HCT116 (cell line): ENCODE data around the gene TXNL4B. TPM values are rescaled to one million over a fixed set of nuclear protein-coding genes. Genes with fewer than 3 reads are reported as not detected.
"Not testable (repeated sequence)": the region's sequence is repeated elsewhere in the genome, so short reads cannot be mapped to it uniquely, and the experiment has no call there.

Source experiments
- ATAC-seq: fragments of 200-7000 bp; cut with Tn5 transposase; 2 replicates; pipeline ENCODE4 v1.9.1; 2020; ENCODE audit warnings: mild to moderate bottlenecking, moderate library complexity
- BruUV-seq: library from RNA; stranded (reverse); fragments of 400-500 nt; replicated peaks from 2 replicates; lab custom pipeline; 2021; lab: Mats Ljungman, UMichigan
- CTCF ChIA-PET: fragments of 300-600 bp; sonication (Branson Sonifier 250); formaldehyde crosslinking; loops from one replicate; lab custom pipeline; 2021; ENCODE audit warnings: antibody characterized with exemption; lab: Charles Lee
- POLR2A ChIA-PET: fragments of 300-600, 350-600 bp; sonication (Branson Sonifier 250); formaldehyde crosslinking; loops from one replicate; lab custom pipeline; 2021; ENCODE audit warnings: antibody characterized with exemption; lab: Charles Lee
- RAD21 ChIA-PET, 2 experiments: fragments of 300-600 bp; sonication (Branson Sonifier 250); formaldehyde crosslinking; loops; one replicate each; lab custom pipeline; 2023; ENCODE audit warnings: low total read pairs in 2 of 2; ENCODE audit not compliant: uncharacterized antibody in 2 of 2, unreplicated experiment in 2 of 2, low non-redundant PET in 1 of 2; lab: Charles Lee
- DNase-seq: peaks from one replicate; pipeline ENCODE4 v3.0.0-alpha.2; 2010; ENCODE audit warnings: low read depth, low spot score
- H2AFZ ChIP-seq: fragments of 200-600 bp; shearing (Covaris generic), sonication (generic); 2 replicates; pipeline ENCODE4 v1.6.1; 2017; ENCODE audit warnings: low read depth, mixed run types, mixed read lengths, antibody characterized with exemption, low read length; ENCODE audit not compliant: poor library complexity, severe bottlenecking
- H3K27ac ChIP-seq: 2 replicates; pipeline ENCODE4 v1.5.1; 2012; ENCODE audit warnings: low read depth, low read length
- H3K27me3 ChIP-seq: fragments of 200-600 bp; sonication (generic); 2 replicates; pipeline ENCODE4 v1.6.1; 2016; ENCODE audit warnings: mixed run types, low read length, mixed read lengths; ENCODE audit not compliant: insufficient read depth
- H3K36me3 ChIP-seq, 2 experiments: fragments of 200-500 bp in 1 of 2; fragments of 200-600 bp in 1 of 2; sonication (Bioruptor generic) in 1 of 2; sonication (generic) in 1 of 2; 2 replicates each; pipeline versions ENCODE4 v1.5.1 to v1.6.1; 2014 to 2016; ENCODE audit warnings: low read length in 2 of 2, inconsistent platforms in 1 of 2, mixed read lengths in 1 of 2, mixed run types in 1 of 2; ENCODE audit not compliant: insufficient read depth in 2 of 2, control insufficient read depth in 1 of 2
- H3K4me1 ChIP-seq, 2 experiments: fragments of 200-600 bp in 1 of 2; sonication (generic) in 1 of 2; 2 replicates each; pipeline versions ENCODE4 v1.5.1 to v1.6.1; 2012 to 2017; ENCODE audit warnings: low read length in 2 of 2, inconsistent platforms in 1 of 2, mild to moderate bottlenecking in 1 of 2, mixed read lengths in 1 of 2, mixed run types in 1 of 2, moderate library complexity in 1 of 2; ENCODE audit not compliant: insufficient read depth in 2 of 2, control insufficient read depth in 1 of 2
- H3K4me2 ChIP-seq: fragments of 200-600 bp; sonication (generic); 2 replicates; pipeline ENCODE4 v1.6.1; 2017; ENCODE audit warnings: mixed run types, low read length, mixed read lengths
- H3K4me3 ChIP-seq, 2 experiments: fragments of 200-600 bp in 1 of 2; sonication (generic) in 1 of 2; replicated peaks in 1 of 2; 2 replicates each; pipeline ENCODE4 v1.5.1; 2011 to 2016; ENCODE audit warnings: low read length in 2 of 2, control low read depth in 1 of 2, low read depth in 1 of 2, mild to moderate bottlenecking in 1 of 2, mixed read lengths in 1 of 2, mixed run types in 1 of 2
- H3K79me2 ChIP-seq: fragments of 200-600 bp; sonication (generic); 2 replicates; pipeline ENCODE4 v1.6.1; 2017; ENCODE audit warnings: mild to moderate bottlenecking, mixed run types, low read length, moderate library complexity, mixed read lengths; ENCODE audit not compliant: insufficient read depth
- H3K9ac ChIP-seq: fragments of 200-600 bp; sonication (generic); 2 replicates; pipeline ENCODE4 v1.6.1; 2016; ENCODE audit warnings: low read length, mixed read lengths
- H3K9me2 ChIP-seq: fragments of 200-600 bp; sonication (generic), shearing (Covaris generic); 2 replicates; pipeline ENCODE4 v1.6.1; 2017; ENCODE audit warnings: mixed run types, mild to moderate bottlenecking, moderate library complexity; ENCODE audit not compliant: insufficient read depth
- H3K9me3 ChIP-seq, 2 experiments: fragments of 200-500 bp in 1 of 2; fragments of 200-600 bp in 1 of 2; sonication (Bioruptor generic) in 1 of 2; sonication (generic) in 1 of 2; 2 replicates each; pipeline ENCODE4 v1.6.1; 2014 to 2017; ENCODE audit warnings: low read length in 2 of 2, mixed read lengths in 2 of 2, inconsistent platforms in 1 of 2, low read depth in 1 of 2, mild to moderate bottlenecking in 1 of 2, mixed run types in 1 of 2, moderate library complexity in 1 of 2; ENCODE audit not compliant: control insufficient read depth in 1 of 2, insufficient read depth in 1 of 2
- H4K20me1 ChIP-seq: fragments of 200-600 bp; sonication (generic), shearing (Covaris generic); 2 replicates; pipeline ENCODE4 v1.6.1; 2017; ENCODE audit warnings: mixed run types, mild to moderate bottlenecking, moderate library complexity; ENCODE audit not compliant: insufficient read depth
- CEBPB ChIP-seq: IDR thresholded peaks from 2 replicates; pipeline ENCODE4 v1.6.1; 2012; ENCODE audit warnings: low read depth
- EGR1 ChIP-seq: IDR thresholded peaks from 2 replicates; pipeline ENCODE4 v1.6.1; 2012; ENCODE audit warnings: low read depth
- JUND ChIP-seq: IDR thresholded peaks from 2 replicates; pipeline ENCODE4 v1.6.1; 2012
- RAD21 ChIP-seq: IDR thresholded peaks from 2 replicates; pipeline ENCODE4 v1.6.1; 2012; ENCODE audit warnings: low read depth, mild to moderate bottlenecking
- SRF ChIP-seq: IDR thresholded peaks from 2 replicates; pipeline ENCODE4 v1.6.1; 2012; ENCODE audit warnings: low read depth
- YY1 ChIP-seq: IDR thresholded peaks from 2 replicates; pipeline ENCODE4 v1.6.1; 2011; ENCODE audit warnings: low read length, low read depth, moderate library complexity, mild to moderate bottlenecking; ENCODE audit not compliant: insufficient replicate concordance; ENCODE audit errors: extremely low read depth
- intact Hi-C: fragments of 100-400 bp; cut with micrococcal nuclease; formaldehyde crosslinking; loops from 2 replicates; pipeline ENCODE4 v1.10.0; 2022
- total RNA-seq: library from RNA; stranded (reverse); gene quantifications from one replicate; pipeline ENCODE4 v1.2.1, GENCODE V29; 2021; ENCODE audit not compliant: unreplicated experiment
- TF ChIP-seq, protein P1 (sequence below), 3 experiments: fragments of 200-600 bp in 1 of 3; sonication (generic) in 1 of 3; IDR thresholded peaks in 2 of 3; conservative IDR thresholded peaks in 1 of 3; 2 replicates each; pipeline ENCODE4 v1.5.1; 2012 to 2017; ENCODE audit warnings: low read depth in 2 of 3, low read length in 2 of 3, antibody characterized with exemption in 1 of 3, borderline replicate concordance in 1 of 3, control low read depth in 1 of 3, mild to moderate bottlenecking in 1 of 3, mixed read lengths in 1 of 3, mixed run types in 1 of 3, moderate library complexity in 1 of 3; ENCODE audit not compliant: insufficient read depth in 1 of 3
- TF ChIP-seq, protein P2 (sequence below): IDR thresholded peaks from 2 replicates; pipeline ENCODE4 v1.6.1; 2012
- TF ChIP-seq, protein P3 (sequence below): IDR thresholded peaks from 2 replicates; pipeline ENCODE4 v1.6.1; 2012
- TF ChIP-seq, protein P4 (sequence below): IDR thresholded peaks from 2 replicates; pipeline ENCODE4 v1.6.1; 2011; ENCODE audit warnings: mild to moderate bottlenecking, low read length, moderate library complexity; ENCODE audit not compliant: insufficient replicate concordance; ENCODE audit errors: extremely low read depth
- TF ChIP-seq, protein P5 (sequence below): IDR thresholded peaks from 2 replicates; pipeline ENCODE4 v1.6.1; 2012; ENCODE audit warnings: low read depth

The TXNL4B gene
- total RNA-seq, 1 experiment from 2014 or later = 15.5 TPM

DNA sequence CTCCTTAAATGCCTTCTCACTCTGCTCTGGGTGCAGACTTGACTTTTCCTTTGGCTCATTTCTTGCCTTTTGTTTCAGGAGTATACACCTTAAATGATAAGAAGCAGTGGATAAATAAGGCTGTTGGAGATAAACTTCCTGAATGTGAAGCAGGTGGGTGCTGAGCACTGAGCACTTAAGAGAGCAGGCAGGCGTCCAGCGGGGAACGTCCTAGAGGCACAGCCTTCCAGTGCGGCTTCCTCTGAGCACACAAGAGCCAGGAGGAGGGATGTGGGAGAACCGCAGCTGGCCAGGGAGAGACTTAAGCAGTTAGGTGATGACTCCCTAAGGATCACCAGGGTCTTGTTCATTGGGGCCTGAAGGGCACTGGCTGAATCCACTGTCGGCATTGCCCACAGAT lies 18.4 kb downstream of the TXNL4B start:
- H3K9ac ChIP-seq, H3K9me3 ChIP-seq, H3K36me3 ChIP-seq, H3K4me2 ChIP-seq, H3K79me2 ChIP-seq, H3K4me1 ChIP-seq, POLR2A ChIA-PET, H3K4me3 ChIP-seq, intact Hi-C loops, H2AFZ ChIP-seq, CTCF ChIA-PET, ATAC-seq, BruUV-seq, DNase-seq, H3K27me3 ChIP-seq, H3K27ac ChIP-seq, RAD21 ChIA-PET, H3K9me2 ChIP-seq, H4K20me1 ChIP-seq: not testable (repeated sequence)

DNA sequence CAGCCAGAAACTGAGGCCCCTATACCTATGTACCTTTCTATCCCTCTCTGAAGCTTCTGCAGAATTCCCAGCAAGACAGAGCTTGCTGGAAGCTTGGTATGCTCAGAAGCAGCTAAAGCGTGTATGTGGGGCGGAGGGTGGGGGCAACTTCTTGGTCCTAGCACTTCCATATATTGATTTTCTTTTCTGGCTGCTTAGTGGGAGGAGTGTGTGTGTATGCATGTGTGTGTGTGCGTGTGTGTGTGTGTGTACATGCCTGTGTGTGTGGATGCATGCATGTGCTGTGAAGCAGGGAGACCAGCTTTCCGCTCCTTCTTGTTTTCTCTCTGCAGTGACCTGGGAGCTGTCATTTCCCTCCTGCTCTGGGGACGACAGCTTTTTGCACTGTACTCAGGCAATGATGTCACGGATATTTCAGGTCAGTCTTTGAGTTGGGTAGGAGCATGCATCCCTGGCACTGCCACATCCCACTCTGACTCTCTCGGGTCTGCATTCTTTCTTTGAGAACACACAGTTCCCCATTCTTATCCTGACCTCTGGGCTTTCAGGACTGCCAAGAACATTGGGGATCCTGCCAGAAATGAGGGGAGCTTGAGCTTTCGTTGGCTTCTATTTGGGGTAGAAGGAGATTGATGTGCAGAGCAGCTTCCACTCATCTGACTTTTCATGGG lies 19.7 kb downstream of the TXNL4B start:
- H2AFZ ChIP-seq = no peak overlapping the region
- H3K9ac ChIP-seq = no peak overlapping the region
- H3K36me3 ChIP-seq = no peaks in the 10 kb centered on the region
- H3K4me3 ChIP-seq = no peak overlapping the region
- DNase-seq = no peak
- H3K27ac ChIP-seq = no peak overlapping the region
- no peaks in the 10 kb centered on the region for H3K79me2 ChIP-seq
- H3K9me3 ChIP-seq = no peaks in the 10 kb centered on the region
- H4K20me1 ChIP-seq = no peaks in the 10 kb centered on the region
- intact Hi-C loops = no loop called here
- RAD21 ChIA-PET = no interaction called here
- no TSS peak for BruUV-seq
- H3K4me1 ChIP-seq = no peaks in the 10 kb centered on the region
- no peaks in the 10 kb centered on the region for H3K9me2 ChIP-seq
- CTCF ChIA-PET = no interaction called here
- no peaks in the 10 kb centered on the region for H3K27me3 ChIP-seq
- H3K4me2 ChIP-seq = no peak overlapping the region
- ATAC-seq = no peak
- POLR2A ChIA-PET = no interaction called here
- TF ChIP-seq, protein P1, sequence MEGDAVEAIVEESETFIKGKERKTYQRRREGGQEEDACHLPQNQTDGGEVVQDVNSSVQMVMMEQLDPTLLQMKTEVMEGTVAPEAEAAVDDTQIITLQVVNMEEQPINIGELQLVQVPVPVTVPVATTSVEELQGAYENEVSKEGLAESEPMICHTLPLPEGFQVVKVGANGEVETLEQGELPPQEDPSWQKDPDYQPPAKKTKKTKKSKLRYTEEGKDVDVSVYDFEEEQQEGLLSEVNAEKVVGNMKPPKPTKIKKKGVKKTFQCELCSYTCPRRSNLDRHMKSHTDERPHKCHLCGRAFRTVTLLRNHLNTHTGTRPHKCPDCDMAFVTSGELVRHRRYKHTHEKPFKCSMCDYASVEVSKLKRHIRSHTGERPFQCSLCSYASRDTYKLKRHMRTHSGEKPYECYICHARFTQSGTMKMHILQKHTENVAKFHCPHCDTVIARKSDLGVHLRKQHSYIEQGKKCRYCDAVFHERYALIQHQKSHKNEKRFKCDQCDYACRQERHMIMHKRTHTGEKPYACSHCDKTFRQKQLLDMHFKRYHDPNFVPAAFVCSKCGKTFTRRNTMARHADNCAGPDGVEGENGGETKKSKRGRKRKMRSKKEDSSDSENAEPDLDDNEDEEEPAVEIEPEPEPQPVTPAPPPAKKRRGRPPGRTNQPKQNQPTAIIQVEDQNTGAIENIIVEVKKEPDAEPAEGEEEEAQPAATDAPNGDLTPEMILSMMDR (IDR thresholded peaks at IDR 0.05 in 2 of 3, conservative IDR thresholded peaks at IDR 0.05 in 1 of 3; ENCODE audit: borderline replicate concordance in 1 of 3, insufficient read depth in 1 of 3, low read depth in 2 of 3, low read length in 2 of 3) = no peak
- TF ChIP-seq, protein P2, sequence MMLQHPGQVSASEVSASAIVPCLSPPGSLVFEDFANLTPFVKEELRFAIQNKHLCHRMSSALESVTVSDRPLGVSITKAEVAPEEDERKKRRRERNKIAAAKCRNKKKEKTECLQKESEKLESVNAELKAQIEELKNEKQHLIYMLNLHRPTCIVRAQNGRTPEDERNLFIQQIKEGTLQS = no peak
- TF ChIP-seq JUND (no peak), SRF (no peak), RAD21 (no peak), CEBPB (no peak), YY1 (no peak), EGR1 (no peak)
- TF ChIP-seq, protein P3, sequence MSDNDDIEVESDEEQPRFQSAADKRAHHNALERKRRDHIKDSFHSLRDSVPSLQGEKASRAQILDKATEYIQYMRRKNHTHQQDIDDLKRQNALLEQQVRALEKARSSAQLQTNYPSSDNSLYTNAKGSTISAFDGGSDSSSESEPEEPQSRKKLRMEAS = no peak
- TF ChIP-seq, protein P4, sequence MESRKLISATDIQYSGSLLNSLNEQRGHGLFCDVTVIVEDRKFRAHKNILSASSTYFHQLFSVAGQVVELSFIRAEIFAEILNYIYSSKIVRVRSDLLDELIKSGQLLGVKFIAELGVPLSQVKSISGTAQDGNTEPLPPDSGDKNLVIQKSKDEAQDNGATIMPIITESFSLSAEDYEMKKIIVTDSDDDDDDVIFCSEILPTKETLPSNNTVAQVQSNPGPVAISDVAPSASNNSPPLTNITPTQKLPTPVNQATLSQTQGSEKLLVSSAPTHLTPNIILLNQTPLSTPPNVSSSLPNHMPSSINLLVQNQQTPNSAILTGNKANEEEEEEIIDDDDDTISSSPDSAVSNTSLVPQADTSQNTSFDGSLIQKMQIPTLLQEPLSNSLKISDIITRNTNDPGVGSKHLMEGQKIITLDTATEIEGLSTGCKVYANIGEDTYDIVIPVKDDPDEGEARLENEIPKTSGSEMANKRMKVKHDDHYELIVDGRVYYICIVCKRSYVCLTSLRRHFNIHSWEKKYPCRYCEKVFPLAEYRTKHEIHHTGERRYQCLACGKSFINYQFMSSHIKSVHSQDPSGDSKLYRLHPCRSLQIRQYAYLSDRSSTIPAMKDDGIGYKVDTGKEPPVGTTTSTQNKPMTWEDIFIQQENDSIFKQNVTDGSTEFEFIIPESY = no peak
- TF ChIP-seq, protein P5, sequence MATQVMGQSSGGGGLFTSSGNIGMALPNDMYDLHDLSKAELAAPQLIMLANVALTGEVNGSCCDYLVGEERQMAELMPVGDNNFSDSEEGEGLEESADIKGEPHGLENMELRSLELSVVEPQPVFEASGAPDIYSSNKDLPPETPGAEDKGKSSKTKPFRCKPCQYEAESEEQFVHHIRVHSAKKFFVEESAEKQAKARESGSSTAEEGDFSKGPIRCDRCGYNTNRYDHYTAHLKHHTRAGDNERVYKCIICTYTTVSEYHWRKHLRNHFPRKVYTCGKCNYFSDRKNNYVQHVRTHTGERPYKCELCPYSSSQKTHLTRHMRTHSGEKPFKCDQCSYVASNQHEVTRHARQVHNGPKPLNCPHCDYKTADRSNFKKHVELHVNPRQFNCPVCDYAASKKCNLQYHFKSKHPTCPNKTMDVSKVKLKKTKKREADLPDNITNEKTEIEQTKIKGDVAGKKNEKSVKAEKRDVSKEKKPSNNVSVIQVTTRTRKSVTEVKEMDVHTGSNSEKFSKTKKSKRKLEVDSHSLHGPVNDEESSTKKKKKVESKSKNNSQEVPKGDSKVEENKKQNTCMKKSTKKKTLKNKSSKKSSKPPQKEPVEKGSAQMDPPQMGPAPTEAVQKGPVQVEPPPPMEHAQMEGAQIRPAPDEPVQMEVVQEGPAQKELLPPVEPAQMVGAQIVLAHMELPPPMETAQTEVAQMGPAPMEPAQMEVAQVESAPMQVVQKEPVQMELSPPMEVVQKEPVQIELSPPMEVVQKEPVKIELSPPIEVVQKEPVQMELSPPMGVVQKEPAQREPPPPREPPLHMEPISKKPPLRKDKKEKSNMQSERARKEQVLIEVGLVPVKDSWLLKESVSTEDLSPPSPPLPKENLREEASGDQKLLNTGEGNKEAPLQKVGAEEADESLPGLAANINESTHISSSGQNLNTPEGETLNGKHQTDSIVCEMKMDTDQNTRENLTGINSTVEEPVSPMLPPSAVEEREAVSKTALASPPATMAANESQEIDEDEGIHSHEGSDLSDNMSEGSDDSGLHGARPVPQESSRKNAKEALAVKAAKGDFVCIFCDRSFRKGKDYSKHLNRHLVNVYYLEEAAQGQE = no peak
